GM12874 (cell line): ENCODE data around the gene TAS1R2.

Experiments used
- TF ChIP-seq, protein P1 (sequence below): IDR thresholded peaks from 2 replicates; pipeline ENCODE4 v1.5.1; 2011; ENCODE audit warnings: low read depth, mild to moderate bottlenecking, control low read depth, low read length, moderate library complexity; ENCODE audit not compliant: insufficient read depth

TAS1R2 gene

DNA sequence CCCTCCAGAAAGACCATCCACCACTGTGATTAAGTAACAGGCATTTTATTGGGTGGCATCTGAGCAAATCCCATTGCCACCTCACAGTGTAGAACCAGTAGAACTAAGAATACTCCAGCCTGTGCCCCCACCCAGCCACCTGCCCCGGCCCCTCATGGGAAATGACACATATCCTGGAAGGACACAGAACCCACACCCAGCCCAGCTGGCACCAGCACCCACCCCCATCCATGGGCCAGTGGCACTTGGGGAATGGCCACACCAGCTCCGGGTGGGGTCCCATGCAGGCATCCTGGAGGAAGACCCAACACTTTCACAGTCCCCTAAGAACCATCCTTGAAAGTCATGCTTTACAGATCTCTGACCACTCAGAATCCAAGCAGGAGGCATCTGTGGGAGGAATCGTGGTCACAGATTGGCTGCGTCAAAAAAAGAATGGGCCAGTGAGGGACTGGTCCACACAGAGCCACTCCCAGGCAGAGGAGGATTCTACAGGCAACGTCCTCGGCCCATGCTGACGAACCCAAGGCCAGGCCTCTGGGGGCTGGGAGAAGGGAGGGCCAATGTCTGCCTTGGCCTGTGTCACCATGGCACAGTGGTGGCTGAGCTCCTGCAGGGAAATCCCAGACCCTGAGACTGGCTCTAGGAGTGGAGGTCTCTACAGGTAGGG is 12.1 kb upstream of the TAS1R2 start:
- TF ChIP-seq, protein P1, sequence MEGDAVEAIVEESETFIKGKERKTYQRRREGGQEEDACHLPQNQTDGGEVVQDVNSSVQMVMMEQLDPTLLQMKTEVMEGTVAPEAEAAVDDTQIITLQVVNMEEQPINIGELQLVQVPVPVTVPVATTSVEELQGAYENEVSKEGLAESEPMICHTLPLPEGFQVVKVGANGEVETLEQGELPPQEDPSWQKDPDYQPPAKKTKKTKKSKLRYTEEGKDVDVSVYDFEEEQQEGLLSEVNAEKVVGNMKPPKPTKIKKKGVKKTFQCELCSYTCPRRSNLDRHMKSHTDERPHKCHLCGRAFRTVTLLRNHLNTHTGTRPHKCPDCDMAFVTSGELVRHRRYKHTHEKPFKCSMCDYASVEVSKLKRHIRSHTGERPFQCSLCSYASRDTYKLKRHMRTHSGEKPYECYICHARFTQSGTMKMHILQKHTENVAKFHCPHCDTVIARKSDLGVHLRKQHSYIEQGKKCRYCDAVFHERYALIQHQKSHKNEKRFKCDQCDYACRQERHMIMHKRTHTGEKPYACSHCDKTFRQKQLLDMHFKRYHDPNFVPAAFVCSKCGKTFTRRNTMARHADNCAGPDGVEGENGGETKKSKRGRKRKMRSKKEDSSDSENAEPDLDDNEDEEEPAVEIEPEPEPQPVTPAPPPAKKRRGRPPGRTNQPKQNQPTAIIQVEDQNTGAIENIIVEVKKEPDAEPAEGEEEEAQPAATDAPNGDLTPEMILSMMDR: no peak

DNA sequence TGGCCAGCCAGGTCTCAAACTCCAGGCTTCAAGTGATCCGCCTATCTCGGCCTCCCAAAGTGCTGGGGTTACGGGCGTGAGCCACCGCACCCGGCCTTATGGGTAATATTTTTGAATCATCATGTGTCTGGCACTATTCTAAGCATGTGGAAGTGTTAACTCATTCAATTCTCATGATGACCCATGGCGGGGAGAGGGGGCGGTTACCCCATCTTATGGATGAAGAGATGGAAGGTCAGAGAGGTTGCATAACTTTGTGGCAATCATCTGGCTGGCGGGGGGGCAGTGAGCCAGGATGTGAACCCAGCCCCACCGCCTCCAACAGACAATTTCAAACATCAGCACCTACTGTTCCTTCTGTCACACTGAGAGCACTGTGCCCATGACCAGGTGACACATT is 11.5 kb upstream of the TAS1R2 start:
- TF ChIP-seq, protein P1: no peak

DNA sequence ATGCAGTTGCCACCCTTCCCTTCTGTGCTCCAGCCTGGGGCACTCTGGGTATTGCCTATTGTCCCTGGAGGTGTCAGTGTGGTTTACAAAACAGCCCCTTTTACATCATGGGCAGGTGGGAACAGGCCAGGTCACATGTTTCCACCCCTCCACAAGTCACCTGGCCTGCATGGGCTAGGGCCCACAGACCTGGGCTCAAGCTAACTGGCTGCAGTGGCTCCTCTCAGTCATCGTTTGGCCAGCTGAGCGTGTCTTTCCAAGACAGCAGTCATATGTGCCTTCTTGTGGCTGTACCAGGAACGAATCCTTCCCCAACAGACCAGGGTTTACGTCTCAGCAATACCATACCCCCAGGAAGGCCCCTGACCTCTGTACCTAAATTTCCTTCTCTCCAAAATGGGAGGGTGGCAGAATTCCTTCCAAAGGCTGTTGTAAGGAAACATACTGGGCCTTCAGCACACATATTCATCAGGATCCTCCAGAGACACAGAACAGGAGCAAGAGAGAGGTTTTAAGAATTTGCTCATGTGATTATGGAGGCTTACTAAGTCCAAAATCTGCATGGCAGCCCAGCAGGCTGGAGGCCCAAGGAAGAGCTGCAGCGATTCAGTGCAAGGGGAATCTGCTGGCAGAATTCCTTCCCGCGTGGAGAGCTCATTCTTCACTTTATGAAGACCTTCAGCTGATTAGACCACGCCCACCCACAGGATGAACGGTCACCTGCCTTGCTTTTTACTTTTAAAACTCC is 10.6 kb upstream of the TAS1R2 start:
- TF ChIP-seq, protein P1: no peak

DNA sequence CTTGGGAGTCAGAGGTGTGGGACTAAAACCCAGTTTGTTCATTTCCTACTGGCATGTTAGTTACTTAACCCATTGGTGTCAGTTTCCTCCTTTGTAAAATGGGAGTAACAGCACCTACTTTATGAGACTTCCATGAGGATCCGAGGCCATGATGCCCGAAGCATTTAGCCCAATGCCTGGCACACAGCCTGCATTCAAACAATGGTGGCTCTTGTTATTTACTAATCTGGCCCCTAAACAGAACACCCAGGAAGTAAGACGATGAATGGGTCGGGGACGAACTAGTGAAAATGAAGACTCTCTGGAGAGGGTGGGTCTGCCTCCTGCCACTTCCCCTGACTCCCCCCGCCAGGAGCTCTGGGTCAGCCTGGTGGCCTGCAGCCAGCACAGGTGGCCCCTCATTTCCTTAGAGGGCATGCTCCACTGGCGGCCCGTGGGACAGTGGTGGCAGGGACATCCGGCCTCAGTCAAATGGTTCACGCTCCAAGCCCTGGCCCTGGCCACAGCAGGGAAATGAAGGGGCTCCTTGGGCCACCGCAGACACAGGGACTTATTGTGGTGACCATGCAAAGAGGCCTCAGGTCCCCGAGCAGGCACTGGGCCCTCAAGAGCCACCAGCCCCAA is 9.5 kb upstream of the TAS1R2 start:
- TF ChIP-seq, protein P1: no peak

DNA sequence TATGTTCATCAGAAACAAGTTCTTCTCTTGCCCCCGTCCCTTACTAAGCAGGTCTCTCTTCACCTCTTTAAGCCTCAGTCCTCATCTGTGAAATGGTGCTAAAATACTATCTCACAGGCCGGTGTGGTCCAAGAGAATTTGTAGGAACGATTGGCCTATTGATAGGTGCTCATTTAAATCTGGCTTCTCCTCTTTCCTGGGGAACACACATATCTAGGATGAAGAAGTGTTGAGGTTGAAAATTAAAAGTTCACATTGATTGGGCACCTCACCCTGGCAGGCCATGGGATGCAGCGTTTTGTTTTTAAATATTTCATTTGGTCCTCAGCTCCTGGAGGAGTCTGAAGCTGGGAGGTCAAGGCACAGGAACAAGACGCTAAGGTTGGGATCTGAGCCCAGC is 8.9 kb upstream of the TAS1R2 start:
- TF ChIP-seq, protein P1: no peak

DNA sequence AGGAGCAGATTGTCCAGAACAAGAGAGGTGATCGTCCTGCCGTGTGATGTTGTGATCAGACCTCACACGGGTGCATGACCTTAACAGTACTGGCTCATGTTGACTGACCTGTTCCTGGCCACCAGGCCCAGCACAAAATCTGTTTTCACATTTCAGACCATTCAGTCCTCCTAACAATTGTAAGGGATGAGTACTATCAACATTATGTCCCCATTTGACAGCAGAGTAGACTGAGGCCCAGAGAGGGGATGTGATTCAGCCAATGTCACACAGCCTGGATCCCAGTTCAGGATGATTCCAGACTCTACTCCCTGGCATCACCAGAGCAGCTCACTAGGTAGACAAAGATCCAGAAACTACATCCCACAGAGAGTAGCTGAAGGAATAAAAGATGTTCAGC is 7.4 kb upstream of the TAS1R2 start:
- TF ChIP-seq, protein P1: no peak

DNA sequence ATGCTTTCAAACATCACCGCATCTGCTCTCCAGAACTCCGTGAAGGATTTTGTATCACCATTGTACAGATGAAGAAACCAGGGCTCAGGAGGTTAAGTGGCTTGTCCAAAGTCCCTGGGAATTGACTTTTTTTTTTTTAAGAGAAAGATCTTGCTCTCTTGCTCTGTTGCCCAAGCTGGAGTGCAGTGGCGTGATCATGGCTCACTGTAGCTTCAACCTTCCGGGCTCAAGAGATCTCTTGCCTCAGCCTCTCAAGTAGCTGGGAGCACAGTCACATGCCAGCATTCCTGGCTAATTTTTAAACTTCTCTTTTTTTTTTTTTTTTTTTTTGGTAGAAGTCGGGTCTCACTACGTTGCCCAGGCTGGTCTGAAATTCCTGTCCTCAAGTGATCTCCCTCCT is 6.9 kb upstream of the TAS1R2 start:
- TF ChIP-seq, protein P1: no peak
